T-cell (primary cell): ENCODE data around the gene IRAK1. TPM values are rescaled to one million over a fixed set of nuclear protein-coding genes. Genes with fewer than 3 reads are reported as not detected.

Experiments used
- ATAC-seq, 4 experiments: fragments of 200-7000 bp in 3 of 4; fragments of 150-1000 bp in 1 of 4; cut with Tn5 transposase; replicated peaks in 1 of 4; 1 replicate in 3 of 4; 2 replicates in 1 of 4; pipeline ENCODE4 v1.10.0; 2021; ENCODE audit warnings: moderate library complexity in 3 of 4, mild to moderate bottlenecking in 2 of 4, moderate number of reproducible peaks in 1 of 4
- CTCF ChIA-PET, 2 donors: fragments of 300-600 bp; sonication (Branson Sonifier 250); formaldehyde crosslinking; loops; one replicate each; lab custom pipeline; 2022; ENCODE audit warnings: antibody characterized with exemption in 2 of 2; lab: Charles Lee
- POLR2A ChIA-PET, 2 donors: fragments of 300-600 bp; sonication (Branson Sonifier 250); formaldehyde crosslinking; loops; one replicate each; lab custom pipeline; 2022; ENCODE audit warnings: antibody characterized with exemption in 2 of 2; lab: Charles Lee
- DNase-seq, 35 experiments: peaks; one replicate each; pipeline versions ENCODE4 v3.0.0 to v3.0.0-alpha.2; 2013 to 2023
- H3K27ac ChIP-seq: one replicate; pipeline ENCODE4 v1.5.1; 2013; ENCODE audit warnings: low read length
- H3K27me3 ChIP-seq, 2 experiments: replicated peaks in 1 of 2; 1 replicate in 1 of 2; 2 replicates in 1 of 2; pipeline versions ENCODE4 v1.6.1 to v1.7.0; 2013; ENCODE audit warnings: low read length in 1 of 2, mixed read lengths in 1 of 2; ENCODE audit not compliant: control insufficient read depth in 2 of 2, insufficient read depth in 2 of 2; ENCODE audit errors: extremely low read depth in 1 of 2
- H3K36me3 ChIP-seq, 2 donors: 1 replicate in 1 of 2; 2 replicates in 1 of 2; pipeline versions ENCODE4 v1.6.1 to v1.7.0; 2013; ENCODE audit warnings: low read length in 1 of 2; ENCODE audit not compliant: control insufficient read depth in 2 of 2, insufficient read depth in 1 of 2; ENCODE audit errors: extremely low read depth in 1 of 2
- H3K4me1 ChIP-seq, 2 experiments: 1 replicate in 1 of 2; 2 replicates in 1 of 2; pipeline versions ENCODE4 v1.6.1 to v1.7.0; 2013; ENCODE audit warnings: low read length in 2 of 2, mixed read lengths in 1 of 2; ENCODE audit not compliant: insufficient read depth in 2 of 2, control insufficient read depth in 1 of 2; ENCODE audit errors: extremely low read depth in 1 of 2
- H3K4me3 ChIP-seq, 2 donors: 1 replicate in 1 of 2; 2 replicates in 1 of 2; pipeline versions ENCODE4 v1.5.1 to v1.7.0; 2013; ENCODE audit warnings: mild to moderate bottlenecking in 2 of 2, low read length in 1 of 2, moderate library complexity in 1 of 2; ENCODE audit not compliant: control insufficient read depth in 1 of 2; ENCODE audit errors: extremely low read depth in 1 of 2
- H3K9me3 ChIP-seq: 2 replicates; pipeline ENCODE4 v1.7.0; 2013
- H3K27ac Mint-ChIP-seq, 2 donors: one replicate each; pipeline ENCODE4 v1.8.0; 2020 to 2021; ENCODE audit warnings: mild to moderate bottlenecking in 2 of 2, mixed read lengths in 2 of 2
- H3K27me3 Mint-ChIP-seq, 2 donors: one replicate each; pipeline ENCODE4 v1.8.0; 2021 to 2022; ENCODE audit warnings: mixed read lengths in 2 of 2
- H3K36me3 Mint-ChIP-seq: one replicate; pipeline ENCODE4 v1.8.0; 2021; ENCODE audit warnings: mixed read lengths
- H3K4me1 Mint-ChIP-seq, 3 donors: one replicate each; pipeline ENCODE4 v1.8.0; 2020 to 2022; ENCODE audit warnings: mixed read lengths in 3 of 3, mild to moderate bottlenecking in 1 of 3
- H3K4me3 Mint-ChIP-seq, 3 donors: one replicate each; pipeline ENCODE4 v1.8.0; 2020 to 2022; ENCODE audit warnings: mild to moderate bottlenecking in 3 of 3, mixed read lengths in 3 of 3, moderate library complexity in 3 of 3
- H3K9me3 Mint-ChIP-seq, 3 donors: one replicate each; pipeline ENCODE4 v1.8.0; 2020 to 2022; ENCODE audit warnings: mixed read lengths in 3 of 3
- WGBS: methylation state at CpG from one replicate; pipeline ENCODE4 v1.1.5; 2013; ENCODE audit warnings: missing lambda C conversion rate; ENCODE audit not compliant: insufficient coverage; 5-methylcytosine and 5-hydroxymethylcytosine counted together
- total RNA-seq, 35 experiments: library from RNA in 6 of 35; stranded (reverse) in 6 of 35; fragments of 120-200 nt in 1 of 35; gene quantifications; one replicate each; pipeline versions ENCODE4 v1.2.1 to v1.2.4 and lab custom pipeline; 2013 to 2026

IRAK1 gene
- total RNA-seq, 5 donors from 2014 or later (not counting 1 experiment from before 2014, with no cell fraction given), result 66.5 to 102 (median 85.0) TPM

GRCh38 chrX:154059729-154060245 is 40.1 kb upstream of the IRAK1 start:
- ATAC-seq (no peak), DNase-seq (no peak)
- no peaks in the 10 kb centered on the region for H3K9me3 ChIP-seq
- no peaks in the 10 kb centered on the region for H3K27me3 ChIP-seq
- CTCF ChIA-PET, result interaction anchor here (0.5 to 1.2 kb wide), 4 partner anchors 11 to 132 kb away, joined by 3 read pairs; no protein-coding TSS in a partner anchor
- peaks cover 0 to 19% of the 10 kb centered on the region in 2 donors for H3K36me3 ChIP-seq
- peaks cover 16% of the 10 kb centered on the region for H3K36me3 Mint-ChIP-seq
- no peak overlapping the region for H3K27ac ChIP-seq
- peaks cover 72 to 83% (median 80%) of the 10 kb centered on the region in 3 donors for H3K4me1 Mint-ChIP-seq
- POLR2A ChIA-PET, result interaction anchor here (0.6 to 0.7 kb wide), 2 partner anchors 440 to 485 kb away, joined by 3 read pairs; no protein-coding TSS in a partner anchor
- no peak overlapping the region for H3K4me3 ChIP-seq
- 90% methylated on average over 2 of the region's 5 CpGs for WGBS
- peaks cover 4 to 58% of the 10 kb centered on the region in 2 experiments for H3K4me1 ChIP-seq
- no peak overlapping the region for H3K4me3 Mint-ChIP-seq
- peak overlapping the region; percentile 79 to 84 for H3K27ac Mint-ChIP-seq
- peaks cover 0 to 24% of the 10 kb centered on the region in 2 donors for H3K27me3 Mint-ChIP-seq
- H3K9me3 Mint-ChIP-seq, result no peaks in the 10 kb centered on the region

GRCh38 chrX:154059231-154059630 is 39.5 kb upstream of the IRAK1 start:
- ATAC-seq (no peak), DNase-seq (no peak)
- Histone ChIP-seq H3K4me3 (no peak overlapping the region), H3K9me3 (no peaks in the 10 kb centered on the region), H3K27me3 (no peaks in the 10 kb centered on the region), H3K4me1 (peaks cover 4 to 52% of the 10 kb centered on the region in 2 experiments), H3K36me3 (peaks cover 0 to 19% of the 10 kb centered on the region in 2 donors), H3K27ac (no peak overlapping the region)
- H3K9me3 Mint-ChIP-seq, result no peaks in the 10 kb centered on the region
- peaks cover 16% of the 10 kb centered on the region for H3K36me3 Mint-ChIP-seq
- peaks cover 67 to 78% (median 74%) of the 10 kb centered on the region in 3 donors for H3K4me1 Mint-ChIP-seq
- peak overlapping the region; percentile 79 to 84 for H3K27ac Mint-ChIP-seq
- H3K27me3 Mint-ChIP-seq, result peaks cover 0 to 24% of the 10 kb centered on the region in 2 donors
- ChIA-PET CTCF (interaction anchor here (0.5 to 1.2 kb wide), 5 partner anchors 10 to 131 kb away, joined by 3 to 4 read pairs (median 3); no protein-coding TSS in a partner anchor), POLR2A (interaction anchor here (0.6 to 0.8 kb wide), 5 partner anchors 15 to 486 kb away, joined by 3 to 4 read pairs (median 3); no protein-coding TSS in a partner anchor)
- no CpG with 5 or more reads among the region's 1 CpG for WGBS
- H3K4me3 Mint-ChIP-seq, result no peak overlapping the region

GRCh38 chrX:154058214-154058997 is 38.7 kb upstream of the IRAK1 start:
- no CpG with 5 or more reads among the region's 11 CpGs for WGBS

GRCh38 chrX:154057791-154058190 is 38.1 kb upstream of the IRAK1 start:
- Mint-ChIP-seq H3K4me1 (peaks cover 62 to 66% (median 63%) of the 10 kb centered on the region in 3 donors), H3K27me3 (peaks cover 0 to 24% of the 10 kb centered on the region in 2 donors), H3K4me3 (peak overlapping the region in 1 of 3 donors; percentile 17), H3K9me3 (no peaks in the 10 kb centered on the region), H3K36me3 (peaks cover 16% of the 10 kb centered on the region), H3K27ac (peak overlapping the region; percentile 71 to 85)
- peaks cover 4 to 41% of the 10 kb centered on the region in 2 experiments for H3K4me1 ChIP-seq
- POLR2A ChIA-PET, result no interaction called here
- H3K27me3 ChIP-seq, result no peaks in the 10 kb centered on the region
- peaks cover 0 to 26% of the 10 kb centered on the region in 2 donors for H3K36me3 ChIP-seq
- H3K9me3 ChIP-seq, result no peaks in the 10 kb centered on the region
- no peak for DNase-seq
- no peak overlapping the region for H3K4me3 ChIP-seq
- ATAC-seq, result peak in 1 of 4 experiments; percentile 3
- CTCF ChIA-PET, result no interaction called here
- no CpG with 5 or more reads among the region's 1 CpG for WGBS
- H3K27ac ChIP-seq, result no peak overlapping the region

More at GRCh38 chrX:154058214-154058997, 38.7 kb upstream of the IRAK1 start:
- DNase-seq, result no peak
- no peak overlapping the region for H3K27ac ChIP-seq
- Mint-ChIP-seq H3K36me3 (peaks cover 16% of the 10 kb centered on the region), H3K27me3 (peaks cover 0 to 24% of the 10 kb centered on the region in 2 donors), H3K4me3 (no peak overlapping the region), H3K4me1 (peaks cover 63 to 71% (median 66%) of the 10 kb centered on the region in 3 donors), H3K9me3 (no peaks in the 10 kb centered on the region), H3K27ac (peak overlapping the region; percentile 59 to 71)
- peaks cover 4 to 44% of the 10 kb centered on the region in 2 experiments for H3K4me1 ChIP-seq
- ChIA-PET POLR2A (interaction anchor here (0.6 to 0.8 kb wide), 3 partner anchors 16 to 77 kb away, joined by 3 to 4 read pairs (median 4); no protein-coding TSS in a partner anchor), CTCF (interaction anchor here in 1 of 2 donors (0.7 to 1.2 kb wide), 2 partner anchors 10 to 40 kb away, joined by 3 to 4 read pairs; no protein-coding TSS in a partner anchor)
- H3K9me3 ChIP-seq, result no peaks in the 10 kb centered on the region
- no peak overlapping the region for H3K4me3 ChIP-seq
- no peaks in the 10 kb centered on the region for H3K27me3 ChIP-seq
- peaks cover 0 to 21% of the 10 kb centered on the region in 2 donors for H3K36me3 ChIP-seq
- ATAC-seq, result no peak

GRCh38 chrX:154056770-154057241 is 37.1 kb upstream of the IRAK1 start:
- WGBS, result 0% methylated on average over 1 of the region's 8 CpGs
- Histone ChIP-seq H3K4me3 (no peak overlapping the region), H3K27me3 (no peaks in the 10 kb centered on the region), H3K36me3 (peaks cover 0 to 26% of the 10 kb centered on the region in 2 donors), H3K27ac (peak overlapping the region; percentile 29), H3K9me3 (no peaks in the 10 kb centered on the region), H3K4me1 (peaks cover 4 to 36% of the 10 kb centered on the region in 2 experiments)
- peaks cover 16% of the 10 kb centered on the region for H3K36me3 Mint-ChIP-seq
- H3K4me3 Mint-ChIP-seq, result peak overlapping the region in 1 of 3 donors; percentile 17
- H3K27me3 Mint-ChIP-seq, result peaks cover 0 to 24% of the 10 kb centered on the region in 2 donors
- no peaks in the 10 kb centered on the region for H3K9me3 Mint-ChIP-seq
- ATAC-seq (peak; percentile 34 to 65 (median 61)), DNase-seq (peak in 8 of 35 experiments; percentile 1 to 24 (median 2))
- H3K4me1 Mint-ChIP-seq, result peaks cover 60 to 65% (median 61%) of the 10 kb centered on the region in 3 donors
- CTCF ChIA-PET, result no interaction called here
- POLR2A ChIA-PET, result interaction anchor here in 1 of 2 donors (0.6 kb wide), 1 partner anchor 44 kb away, joined by 6 read pairs; no protein-coding TSS in a partner anchor
- H3K27ac Mint-ChIP-seq, result peak overlapping the region; percentile 13 to 85
